Erythroblast (primary cell): Measurements from ENCODE around the gene TBCCD1.

Source experiments
- GATA1 ChIP-seq: IDR thresholded peaks from 2 replicates; pipeline ENCODE4 v1.6.1; 2011; ENCODE audit warnings: low read depth, mild to moderate bottlenecking, control low read depth, low read length, moderate library complexity
- POLR2A ChIP-seq: IDR thresholded peaks from 2 replicates; pipeline ENCODE4 v1.6.1; 2011; ENCODE audit warnings: mild to moderate bottlenecking, low read length

DNA sequence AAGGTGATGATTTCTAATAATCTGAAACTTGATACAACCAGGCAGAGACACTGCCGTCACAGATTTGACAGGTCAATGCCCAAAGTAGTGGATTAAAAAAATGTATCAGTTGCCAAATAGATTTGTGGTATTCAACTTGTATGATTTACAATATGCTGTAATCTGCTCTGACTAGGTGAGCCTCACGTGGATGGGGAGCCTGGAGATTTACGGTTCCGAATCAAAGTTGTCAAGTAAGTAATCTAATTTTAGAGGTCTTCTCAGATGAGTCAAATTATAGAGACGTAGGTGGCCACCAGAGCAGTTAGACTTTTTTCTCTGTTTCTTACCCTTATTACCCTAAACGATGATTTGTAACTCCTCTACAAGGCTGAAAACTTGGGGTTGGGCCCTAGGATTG lies 15.4 kb upstream of the TBCCD1 start:
- no peak for TF ChIP-seq POLR2A
- no peak for TF ChIP-seq GATA1
